ENCODE data around the gene CLP1.

CLP1 gene

GRCh38 chr11:57709802-57710367 is 52.3 kb downstream of the CLP1 start:
- peaks cover 37% of the 10 kb centered on the region for H4K20me1 ChIP-seq (ENCODE audit: insufficient read depth, low read length, poor library complexity, severe bottlenecking)
- no peak overlapping the region for H3K4me3 ChIP-seq (ENCODE audit: low read length, poor library complexity, severe bottlenecking)
- H3K4me1 ChIP-seq (ENCODE audit: insufficient read depth, low read length, poor library complexity, severe bottlenecking) = peaks cover 30% of the 10 kb centered on the region
- H3K9me2 ChIP-seq (replicated peaks; ENCODE audit: low read depth, low read length) = no peaks in the 10 kb centered on the region
- peaks cover 2% of the 10 kb centered on the region; the same call in 1 of the 2 replicates for H3K36me3 ChIP-seq (ENCODE audit: insufficient read depth, low read length)
- H3K9ac ChIP-seq (ENCODE audit: low read depth, low read length, poor library complexity, severe bottlenecking) = no peak overlapping the region
- H3K9me3 ChIP-seq (ENCODE audit: insufficient read depth, low read depth, low read length) = no peaks in the 10 kb centered on the region
- no peak for TF ChIP-seq EZH2phosphoT487 (IDR thresholded peaks at IDR 0.05; ENCODE audit: borderline replicate concordance)
- TF ChIP-seq CTCF (conservative IDR thresholded peaks at IDR 0.05; ENCODE audit: low read length) = no peak
- no peak overlapping the region for H2AFZ ChIP-seq (ENCODE audit: low read length)
- H3K4me2 ChIP-seq (ENCODE audit: low read depth, low read length, poor library complexity, severe bottlenecking) = peak overlapping the region; percentile 99
- H3K27me3 ChIP-seq (ENCODE audit: insufficient read depth, low read length, poor library complexity, severe bottlenecking) = no peaks in the 10 kb centered on the region
- H3K79me2 ChIP-seq (ENCODE audit: insufficient read depth, low read length) = peaks cover 71% of the 10 kb centered on the region
- no peaks in the 10 kb centered on the region for H3F3A ChIP-seq (ENCODE audit: low read depth)
